ENCODE results near the gene FSIP2.
"Not testable (repeated sequence)": the region's sequence is repeated elsewhere in the genome, so short reads cannot be mapped to it uniquely, and the experiment has no call there.

FSIP2 gene

DNA sequence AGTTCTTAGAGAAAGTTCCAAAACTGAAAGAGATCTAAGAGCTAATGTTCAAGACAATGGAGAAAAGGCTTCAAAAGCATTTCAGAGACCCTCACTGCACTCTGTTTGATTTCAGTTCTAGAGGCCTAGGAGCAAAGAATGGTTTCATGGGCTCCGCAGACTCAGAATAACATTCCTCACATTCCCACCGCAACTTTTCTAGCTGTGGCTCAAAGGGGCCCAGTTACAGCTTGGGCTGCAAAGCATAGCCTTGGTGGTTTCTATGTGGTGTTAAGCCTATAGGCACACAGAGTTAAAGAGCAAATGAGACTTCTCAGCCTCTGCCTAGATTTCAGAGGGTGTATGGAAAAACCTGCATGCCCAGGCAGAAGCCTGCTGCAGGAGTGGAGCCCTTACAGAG is 73.0 kb downstream of the FSIP2 start:
- no peak for DNase-seq

- no peak for DNase-seq
Observed at GRCh38 chr2:185813707-185814106, 75.1 kb downstream of the FSIP2 start.

- no peak for DNase-seq
Observed at GRCh38 chr2:185817991-185818390, 79.4 kb downstream of the FSIP2 start.

DNA sequence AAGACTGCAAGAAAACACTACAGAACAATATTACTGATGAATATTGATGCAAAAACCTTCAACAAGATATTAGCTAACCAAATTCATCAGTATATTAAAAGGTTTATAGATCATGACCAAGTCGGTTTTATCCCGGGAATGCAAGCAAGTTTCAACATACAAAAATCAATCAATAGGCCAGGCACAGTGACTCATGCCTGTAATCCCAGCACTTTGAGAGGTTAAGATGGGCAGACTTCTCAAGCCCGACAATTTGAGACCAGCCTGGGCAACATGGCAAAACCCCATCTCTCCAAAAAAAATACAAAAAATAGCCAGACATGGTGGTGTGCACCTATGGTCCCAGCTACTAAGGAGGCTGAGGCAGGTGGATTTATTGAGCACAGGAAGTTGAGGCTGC is 82.9 kb downstream of the FSIP2 start:
- no peak for DNase-seq

- no peak for DNase-seq
Observed at GRCh38 chr2:185823773-185824172, 85.2 kb downstream of the FSIP2 start.

DNA sequence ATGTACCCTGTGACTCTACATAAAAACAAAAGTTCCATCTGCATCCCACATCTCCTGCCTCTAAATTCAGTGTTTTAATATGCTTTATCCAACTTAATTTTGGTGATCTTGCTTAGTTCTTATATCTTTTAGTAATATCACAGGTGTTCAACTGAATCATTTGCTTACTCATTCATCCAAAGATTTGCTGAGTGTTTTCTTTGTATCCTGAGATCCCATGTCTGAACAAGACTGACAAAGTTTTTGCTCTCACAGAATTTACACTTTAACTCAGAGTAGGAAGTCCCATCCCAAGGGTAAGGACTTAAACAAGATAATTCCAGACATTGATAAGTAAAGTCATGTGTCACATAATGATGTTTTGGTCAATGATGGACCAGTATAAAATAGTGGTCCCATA is 87.0 kb downstream of the FSIP2 start:
- DNase-seq = no peak

- no peak for DNase-seq
Observed at GRCh38 chr2:185828326-185828725, 89.7 kb downstream of the FSIP2 start.

DNA sequence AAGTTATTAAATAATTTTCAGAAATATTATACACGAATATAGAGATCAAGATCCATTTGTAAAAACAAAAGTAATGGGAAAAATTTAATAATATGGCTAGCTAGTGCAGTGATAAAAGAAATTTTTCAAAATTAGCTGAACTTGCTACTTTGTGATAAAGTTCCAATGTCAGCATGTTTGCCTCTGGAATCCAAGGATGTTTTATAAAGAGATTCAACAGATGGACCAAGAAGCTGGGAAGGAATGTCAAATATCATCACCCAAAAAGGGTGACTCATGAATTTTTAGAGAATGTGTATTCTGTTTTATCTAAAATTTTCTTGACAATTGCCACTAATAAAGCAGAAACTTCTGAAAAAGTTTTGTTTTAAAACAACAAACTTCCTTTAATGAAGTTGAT is 95.3 kb downstream of the FSIP2 start:
- no peak for DNase-seq

- no peak for DNase-seq
Observed at GRCh38 chr2:185835974-185836373, 97.4 kb downstream of the FSIP2 start.

DNA sequence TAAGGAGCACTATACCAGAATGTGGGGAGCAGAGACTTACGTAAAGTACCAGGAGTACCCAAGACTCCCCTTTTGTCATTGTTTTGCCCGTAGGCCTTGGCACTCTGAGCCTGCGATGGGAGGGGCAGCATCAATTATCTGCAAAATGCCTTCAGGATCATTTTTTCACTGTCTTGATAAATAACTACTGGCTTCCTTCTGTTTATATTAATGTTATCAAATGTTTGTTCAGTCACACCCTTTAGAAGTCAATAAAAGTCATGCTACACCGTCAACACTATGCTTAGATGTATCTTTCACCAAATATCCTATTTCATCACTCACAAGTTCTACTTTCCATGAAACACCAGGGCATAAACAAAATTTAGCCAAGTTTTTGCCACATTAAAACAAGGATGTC is 116.3 kb downstream of the FSIP2 start:
- no peak for DNase-seq

- DNase-seq = no peak
Observed at GRCh38 chr2:185857691-185858090, 119.1 kb downstream of the FSIP2 start.

DNA sequence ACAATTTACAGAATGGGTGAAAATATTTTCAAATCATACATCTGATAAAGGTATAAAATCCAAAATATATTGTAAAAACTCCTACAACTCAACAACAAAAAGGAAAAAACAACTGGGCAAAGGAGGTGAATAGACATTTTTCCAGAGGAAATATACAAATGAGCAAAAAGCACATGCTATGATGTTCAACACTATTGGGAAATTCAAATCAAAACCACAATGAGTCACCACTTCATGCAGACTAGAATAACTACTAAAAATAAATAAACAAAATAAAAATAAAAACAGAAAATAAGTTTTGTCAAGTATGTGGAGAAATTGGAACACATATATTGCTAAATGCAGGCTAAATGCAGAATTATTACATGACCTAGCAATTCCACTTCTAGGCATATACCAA is 120.9 kb downstream of the FSIP2 start:
- DNase-seq = no peak

- DNase-seq = no peak
Observed at GRCh38 chr2:185860321-185860720, 121.7 kb downstream of the FSIP2 start.

DNA sequence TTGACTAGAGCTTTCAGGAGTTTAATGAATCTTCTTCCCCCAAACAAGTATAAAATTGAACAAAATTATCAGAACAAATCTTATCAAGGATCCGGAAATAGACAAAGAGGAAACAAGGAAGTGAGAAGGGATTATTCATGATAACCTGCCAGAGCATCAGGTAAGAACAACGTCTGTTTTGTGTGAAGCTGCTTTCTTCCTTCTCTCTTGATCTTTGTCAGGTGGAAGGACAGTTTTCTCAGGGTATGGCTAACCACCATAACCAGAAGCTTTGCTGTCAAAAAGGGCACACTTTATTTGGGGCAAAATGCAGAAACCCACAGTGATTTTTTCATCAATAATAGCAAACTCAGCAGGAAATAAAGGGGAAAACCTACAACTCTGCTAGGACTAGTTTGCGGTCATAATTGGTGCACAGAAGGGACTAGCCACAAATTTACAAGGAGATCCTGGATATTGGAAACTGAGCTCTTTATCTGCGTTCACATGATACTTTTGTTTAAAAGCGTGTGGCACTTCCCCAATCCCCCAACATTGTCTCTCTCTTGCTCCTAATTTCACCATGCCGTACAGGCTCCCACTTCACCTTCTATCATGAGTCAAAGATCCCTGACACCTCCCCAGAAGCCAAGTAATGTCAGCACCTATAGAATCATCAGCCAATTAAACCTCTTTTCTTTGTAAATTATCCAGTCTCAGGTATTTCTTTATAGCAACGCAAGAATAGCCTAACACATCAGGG is 124.2 kb downstream of the FSIP2 start:
- DNase-seq = no peak

GRCh38 chr2:185864468-185865260 is 126.1 kb downstream of the FSIP2 start:
- DNase-seq = not testable (repeated sequence)

DNA sequence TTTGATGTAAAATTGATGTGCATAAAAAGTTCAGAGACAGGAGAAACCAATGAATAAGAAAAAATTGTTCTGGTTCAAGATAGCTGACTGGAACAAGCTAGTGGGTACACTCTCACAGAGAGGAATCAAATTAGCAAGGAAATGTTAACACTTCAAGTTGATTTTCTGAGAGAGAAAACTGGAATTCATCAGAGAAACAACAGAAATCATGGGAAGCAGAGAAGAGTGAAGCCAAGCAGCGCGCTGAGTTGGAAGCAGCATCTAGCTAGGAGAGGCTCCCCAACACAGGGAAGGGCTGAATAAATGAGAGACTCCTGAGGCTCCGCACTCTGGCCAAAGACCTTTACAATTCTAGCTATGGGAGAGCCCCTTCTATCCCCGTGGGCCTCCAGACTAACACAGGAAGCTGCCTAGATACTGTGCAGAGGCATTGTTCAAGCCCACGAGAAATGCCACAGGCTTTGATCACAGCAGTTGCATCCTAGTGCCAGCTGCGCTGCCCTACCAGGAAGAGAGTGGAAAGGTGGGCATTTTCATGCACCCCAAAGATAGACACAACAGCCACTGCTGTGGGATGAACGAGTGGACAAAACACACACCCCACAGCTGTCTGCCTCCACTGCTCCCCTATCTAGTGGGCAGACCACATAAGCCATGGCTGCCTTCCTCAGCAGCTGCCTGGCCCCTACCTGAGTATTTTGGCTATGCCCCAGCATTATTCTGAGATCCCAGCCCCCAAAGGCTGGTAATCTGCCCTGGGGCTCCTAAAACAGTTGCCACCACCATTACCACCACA is 136.7 kb downstream of the FSIP2 start:
- no peak for DNase-seq

DNA sequence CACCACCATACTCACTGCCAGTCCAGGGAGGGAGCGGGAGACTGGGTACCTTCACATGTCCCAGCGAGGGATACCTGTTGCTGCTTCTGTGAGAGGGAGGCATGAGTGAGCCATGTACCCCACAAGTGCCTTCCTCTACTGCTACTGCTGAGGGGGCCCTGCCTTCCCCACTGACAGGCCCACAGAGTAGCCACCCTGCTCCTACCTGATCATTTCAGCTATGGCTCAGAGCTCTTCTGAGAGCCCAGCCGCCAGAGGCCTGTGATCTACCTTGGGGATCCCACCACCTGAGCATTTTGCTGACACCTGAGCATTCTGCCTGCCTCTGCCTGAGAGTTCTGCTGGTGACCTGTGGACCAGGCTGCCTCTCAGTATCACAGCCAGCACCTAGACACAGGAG is 137.6 kb downstream of the FSIP2 start:
- no peak for DNase-seq

DNA sequence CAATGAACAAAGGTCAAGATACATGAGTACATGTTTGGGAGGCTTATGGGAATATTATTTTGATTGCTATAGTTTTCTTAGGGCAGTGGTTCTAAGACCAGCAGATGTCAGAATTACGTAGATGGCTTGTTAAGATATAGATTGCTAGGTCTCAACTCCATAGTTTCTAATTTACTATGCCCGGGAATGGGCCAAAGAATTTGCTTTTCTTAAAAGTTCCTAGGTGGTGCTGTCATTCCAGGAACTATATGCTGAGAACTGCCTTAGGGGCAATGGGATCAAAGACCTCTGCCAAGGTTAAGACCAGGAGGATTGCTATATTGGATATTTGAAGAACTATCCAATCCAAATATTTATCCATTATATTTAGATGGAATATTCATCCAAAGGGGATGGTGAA is 141.8 kb downstream of the FSIP2 start:
- DNase-seq = no peak
